ENCODE results near the gene PRSS16. TPM values are rescaled to one million over a fixed set of nuclear protein-coding genes. Genes with fewer than 3 reads are reported as not detected.

The PRSS16 gene
- total and polyA plus RNA-seq, 2 experiments from 2014 or later = 8.7 to 11.8 TPM

DNA sequence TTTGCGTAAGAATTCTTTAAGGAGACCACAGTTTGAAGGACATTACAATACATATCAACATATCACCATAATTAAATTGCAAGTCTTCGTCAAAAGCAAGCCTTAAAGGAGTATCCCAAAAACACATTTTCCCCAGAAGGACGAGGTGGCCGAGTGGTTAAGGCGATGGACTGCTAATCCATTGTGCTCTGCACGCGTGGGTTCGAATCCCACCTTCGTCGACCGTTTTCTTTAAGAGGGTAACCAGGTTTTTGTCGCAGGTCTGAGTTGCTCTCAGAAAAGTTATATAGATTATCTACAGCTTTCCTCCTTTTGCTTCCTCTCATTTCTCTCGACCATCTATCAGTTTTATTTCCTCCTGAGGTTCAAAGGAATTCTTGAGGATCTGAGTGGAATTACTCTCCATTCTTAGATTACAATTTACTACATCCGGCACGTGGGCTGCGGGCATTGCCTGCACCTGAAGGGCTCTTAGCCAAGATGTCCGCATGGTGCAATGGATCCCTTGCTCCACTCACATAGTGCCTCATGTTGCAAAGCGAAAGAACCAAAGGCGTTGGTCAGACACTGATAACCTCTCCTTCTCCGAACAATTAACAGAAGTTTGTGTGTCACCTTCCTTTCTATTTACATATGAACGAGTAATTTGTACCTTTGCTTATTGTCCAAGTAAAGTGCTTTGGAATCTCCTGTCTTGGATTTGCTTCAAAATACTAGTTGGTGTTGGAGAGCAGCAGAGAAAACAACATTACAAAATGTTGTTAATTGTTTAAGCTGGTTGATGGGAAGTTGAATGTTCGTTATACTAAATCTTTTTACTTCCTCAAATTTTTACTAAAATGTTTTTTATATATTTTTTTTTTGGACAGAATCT is 50.6 kb downstream of the PRSS16 start:
- peaks cover 13% of the 10 kb centered on the region; the same call in 2 of the 3 replicates for H3K9me3 Mint-ChIP-seq
- H3K4me3 Mint-ChIP-seq = peak overlapping the region; percentile 88
- Histone ChIP-seq H3K4me2 (peak overlapping the region; percentile 99), H3K27ac (ENCODE audit: low read depth) (no peak overlapping the region), H3K9me2 (ENCODE audit: insufficient read depth) (no peaks in the 10 kb centered on the region), H4K20me1 (replicated peaks; ENCODE audit: insufficient read depth) (no peaks in the 10 kb centered on the region), H3K4me3 (peak overlapping the region; percentile 89), H3K79me2 (replicated peaks; ENCODE audit: insufficient read depth) (no peaks in the 10 kb centered on the region), H3K27me3 (ENCODE audit: insufficient read depth) (peaks cover 19% of the 10 kb centered on the region), H3K36me3 (ENCODE audit: insufficient read depth) (no peaks in the 10 kb centered on the region), H2AFZ (peak overlapping the region; percentile 88; the same call in 1 of the 2 replicates), H3F3A (replicated peaks; ENCODE audit: low read depth) (peaks cover 8% of the 10 kb centered on the region; the same call in 1 of the 2 replicates), H3K4me1 (ENCODE audit: insufficient read depth) (peaks cover 11% of the 10 kb centered on the region)
- H3K27me3 Mint-ChIP-seq (ENCODE audit: insufficient read depth, low read depth, poor library complexity) = peaks cover 35% of the 10 kb centered on the region
- peak; percentile 30 for ATAC-seq
- H3K4me1 Mint-ChIP-seq = peaks cover 15% of the 10 kb centered on the region
- no peaks in the 10 kb centered on the region for H3K36me3 Mint-ChIP-seq (ENCODE audit: low read depth)
- TF ChIP-seq NANOG (IDR thresholded peaks at IDR 0.05; ENCODE audit: borderline replicate concordance) (no peak), POLR2AphosphoS5 (IDR thresholded peaks at IDR 0.05; ENCODE audit: low read depth) (0 out of 2 replicates have a peak, but pooled peaks have one; percentile 27), REST (IDR thresholded peaks at IDR 0.05; ENCODE audit: unreplicated experiment) (no peak), CREB1 (CRISPR knock-in tag; IDR thresholded peaks at IDR 0.05; ENCODE audit: low read depth) (peak; percentile 35; the same call in 1 of the 2 replicates)
- TF ChIP-seq, protein P1, sequence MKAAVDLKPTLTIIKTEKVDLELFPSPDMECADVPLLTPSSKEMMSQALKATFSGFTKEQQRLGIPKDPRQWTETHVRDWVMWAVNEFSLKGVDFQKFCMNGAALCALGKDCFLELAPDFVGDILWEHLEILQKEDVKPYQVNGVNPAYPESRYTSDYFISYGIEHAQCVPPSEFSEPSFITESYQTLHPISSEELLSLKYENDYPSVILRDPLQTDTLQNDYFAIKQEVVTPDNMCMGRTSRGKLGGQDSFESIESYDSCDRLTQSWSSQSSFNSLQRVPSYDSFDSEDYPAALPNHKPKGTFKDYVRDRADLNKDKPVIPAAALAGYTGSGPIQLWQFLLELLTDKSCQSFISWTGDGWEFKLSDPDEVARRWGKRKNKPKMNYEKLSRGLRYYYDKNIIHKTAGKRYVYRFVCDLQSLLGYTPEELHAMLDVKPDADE (IDR thresholded peaks at IDR 0.05) = 0 out of 2 replicates have a peak, but pooled peaks have one; percentile 7
- peak overlapping the region; percentile 56 for H3K27ac Mint-ChIP-seq
- peak; percentile 85 for DNase-seq (ENCODE audit: low spot score)

DNA sequence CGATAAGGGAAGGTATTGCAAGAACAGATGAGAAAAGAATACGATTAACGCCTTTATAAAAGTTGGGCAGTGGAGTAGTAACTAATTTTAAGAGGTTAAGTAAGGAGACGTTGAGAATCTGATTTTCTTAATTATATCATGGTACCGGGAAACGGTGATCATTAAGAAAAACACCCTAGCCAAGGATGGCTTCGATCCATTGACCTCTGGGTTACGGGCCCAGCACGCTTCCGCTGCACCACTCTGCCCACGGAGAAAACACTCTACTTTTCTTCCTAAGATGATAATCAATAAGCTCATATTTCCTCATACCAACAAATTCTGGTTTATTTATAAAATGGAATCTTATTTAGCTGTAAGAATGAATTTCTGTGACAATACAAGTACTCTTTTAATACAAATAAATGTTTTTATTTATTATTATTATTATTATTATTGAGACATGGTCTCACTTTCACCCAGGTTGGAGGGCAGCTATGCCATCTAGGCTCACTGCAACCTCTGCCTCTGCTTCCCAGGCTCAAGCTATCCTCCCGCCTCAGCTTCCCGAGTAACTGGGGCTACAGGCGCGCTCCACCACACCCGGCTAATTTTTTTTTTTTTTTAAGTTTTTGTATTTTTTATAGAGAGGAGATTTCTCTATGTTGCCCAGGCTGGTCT is 56.2 kb downstream of the PRSS16 start:
- Mint-ChIP-seq H3K36me3 (ENCODE audit: low read depth) (peaks cover 2% of the 10 kb centered on the region; the same call in 1 of the 3 replicates), H3K9me3 (peaks cover 3% of the 10 kb centered on the region; the same call in 2 of the 3 replicates), H3K4me3 (peak overlapping the region; percentile 67), H3K27ac (no peak overlapping the region), H3K4me1 (peaks cover 4% of the 10 kb centered on the region; the same call in 1 of the 3 replicates), H3K27me3 (ENCODE audit: insufficient read depth, low read depth, poor library complexity) (peaks cover 10% of the 10 kb centered on the region)
- H3K27me3 ChIP-seq (ENCODE audit: insufficient read depth) = peaks cover 22% of the 10 kb centered on the region
- H3F3A ChIP-seq (replicated peaks; ENCODE audit: low read depth) = peaks cover 5% of the 10 kb centered on the region; the same call in 1 of the 2 replicates
- H3K36me3 ChIP-seq (ENCODE audit: insufficient read depth) = no peaks in the 10 kb centered on the region
- H3K4me3 ChIP-seq = peak overlapping the region; percentile 58
- H2AFZ ChIP-seq = no peak overlapping the region
- H3K79me2 ChIP-seq (replicated peaks; ENCODE audit: insufficient read depth) = no peaks in the 10 kb centered on the region
- ATAC-seq (peak; percentile 83), DNase-seq (ENCODE audit: low spot score) (peak; percentile 64)
- no peaks in the 10 kb centered on the region; the same call in 1 of the 2 replicates for H3K4me1 ChIP-seq (ENCODE audit: insufficient read depth)
- no peaks in the 10 kb centered on the region for H4K20me1 ChIP-seq (replicated peaks; ENCODE audit: insufficient read depth)
- H3K9me2 ChIP-seq (ENCODE audit: insufficient read depth) = no peaks in the 10 kb centered on the region
- H3K27ac ChIP-seq (ENCODE audit: low read depth) = no peak overlapping the region
- peak overlapping the region; percentile 78 for H3K4me2 ChIP-seq
- TF ChIP-seq, protein P2, sequence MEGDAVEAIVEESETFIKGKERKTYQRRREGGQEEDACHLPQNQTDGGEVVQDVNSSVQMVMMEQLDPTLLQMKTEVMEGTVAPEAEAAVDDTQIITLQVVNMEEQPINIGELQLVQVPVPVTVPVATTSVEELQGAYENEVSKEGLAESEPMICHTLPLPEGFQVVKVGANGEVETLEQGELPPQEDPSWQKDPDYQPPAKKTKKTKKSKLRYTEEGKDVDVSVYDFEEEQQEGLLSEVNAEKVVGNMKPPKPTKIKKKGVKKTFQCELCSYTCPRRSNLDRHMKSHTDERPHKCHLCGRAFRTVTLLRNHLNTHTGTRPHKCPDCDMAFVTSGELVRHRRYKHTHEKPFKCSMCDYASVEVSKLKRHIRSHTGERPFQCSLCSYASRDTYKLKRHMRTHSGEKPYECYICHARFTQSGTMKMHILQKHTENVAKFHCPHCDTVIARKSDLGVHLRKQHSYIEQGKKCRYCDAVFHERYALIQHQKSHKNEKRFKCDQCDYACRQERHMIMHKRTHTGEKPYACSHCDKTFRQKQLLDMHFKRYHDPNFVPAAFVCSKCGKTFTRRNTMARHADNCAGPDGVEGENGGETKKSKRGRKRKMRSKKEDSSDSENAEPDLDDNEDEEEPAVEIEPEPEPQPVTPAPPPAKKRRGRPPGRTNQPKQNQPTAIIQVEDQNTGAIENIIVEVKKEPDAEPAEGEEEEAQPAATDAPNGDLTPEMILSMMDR (conservative IDR thresholded peaks at IDR 0.05; ENCODE audit: low read depth in 2 of 2) = no peak
